Glutamatergic neuron (in vitro differentiated cells): ENCODE data around the gene MSI1. TPM values are rescaled to one million over a fixed set of nuclear protein-coding genes. Genes with fewer than 3 reads are reported as not detected.

Source experiments
- DNase-seq: peaks from one replicate; pipeline ENCODE4 v3.0.0; 2022
- H3K27ac Mint-ChIP-seq: one replicate; pipeline ENCODE4 v1.8.0; 2020; ENCODE audit warnings: mild to moderate bottlenecking, mixed read lengths, inconsistent platforms; ENCODE audit not compliant: unreplicated experiment
- H3K27me3 Mint-ChIP-seq: one replicate; pipeline ENCODE4 v1.8.0; 2020; ENCODE audit warnings: mild to moderate bottlenecking, moderate library complexity, mixed read lengths, inconsistent platforms; ENCODE audit not compliant: unreplicated experiment
- H3K36me3 Mint-ChIP-seq: one replicate; pipeline ENCODE4 v1.8.0; 2020; ENCODE audit warnings: mild to moderate bottlenecking, mixed read lengths, inconsistent platforms; ENCODE audit not compliant: unreplicated experiment
- H3K4me1 Mint-ChIP-seq: one replicate; pipeline ENCODE4 v1.8.0; 2020; ENCODE audit warnings: mild to moderate bottlenecking, low read depth, mixed read lengths, inconsistent platforms; ENCODE audit not compliant: unreplicated experiment
- H3K4me3 Mint-ChIP-seq: one replicate; pipeline ENCODE4 v1.8.0; 2020; ENCODE audit warnings: mild to moderate bottlenecking, mixed read lengths, inconsistent platforms; ENCODE audit not compliant: unreplicated experiment
- H3K9me3 Mint-ChIP-seq: one replicate; pipeline ENCODE4 v1.8.0; 2020; ENCODE audit warnings: mild to moderate bottlenecking, moderate library complexity, mixed read lengths, inconsistent platforms; ENCODE audit not compliant: unreplicated experiment
- total RNA-seq: library from RNA; stranded (reverse); fragmentation: NEBNext Ultra II Directional; extraction: Animal tissue kit (Norgen Biotek cat#: 25700); gene quantifications from one replicate; pipeline ENCODE4 v1.2.1, GENCODE V29; 2021; ENCODE audit not compliant: unreplicated experiment
- TF ChIP-seq, protein P1 (sequence below): fragments of 200-600 bp; sonication (generic); IDR thresholded peaks from one replicate; pipeline ENCODE4 v1.5.0; 2021; ENCODE audit not compliant: partially characterized antibody, unreplicated experiment

Gene MSI1
- total RNA-seq, 1 donor from 2014 or later, result 229 TPM

DNA sequence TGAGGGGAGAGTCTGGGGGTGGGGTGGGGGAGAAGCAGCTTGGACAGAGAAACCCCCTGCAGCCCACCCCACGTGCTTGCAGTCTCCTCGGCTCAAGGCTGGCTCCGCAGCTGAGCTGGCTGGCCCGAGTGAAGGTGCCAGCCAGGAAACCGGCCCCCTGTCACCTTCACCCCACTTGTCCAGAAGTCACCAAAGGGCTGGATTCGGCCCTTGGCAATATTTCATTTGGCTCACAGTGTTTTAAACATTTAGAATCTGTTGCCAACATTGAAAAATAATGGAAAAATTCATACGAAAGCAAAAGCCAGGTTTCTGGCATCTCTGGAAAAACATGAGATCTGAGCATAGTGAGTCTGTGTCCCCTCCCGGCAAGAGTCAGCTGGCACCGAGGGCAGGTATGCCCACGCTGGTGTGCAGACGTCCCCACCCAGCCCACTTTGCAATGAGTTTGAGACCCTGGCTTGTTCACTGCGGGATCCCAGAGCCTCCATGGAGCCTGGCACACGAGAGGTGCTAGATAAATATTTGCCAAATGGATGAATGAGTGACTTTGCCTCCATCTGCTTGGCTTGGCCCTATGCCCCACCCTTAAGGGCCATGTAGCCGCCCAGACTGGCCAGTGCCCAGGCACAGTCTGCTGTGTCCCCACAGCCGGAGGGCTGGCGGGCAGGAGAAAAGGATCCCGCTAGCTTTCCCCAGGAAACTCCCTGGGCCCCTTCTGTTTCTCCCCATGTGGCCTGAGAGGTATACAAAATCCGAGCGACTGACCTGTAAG, 18.2 kb downstream of the MSI1 start:
- Mint-ChIP-seq H3K4me1 (no peaks in the 10 kb centered on the region), H3K4me3 (no peak overlapping the region), H3K27me3 (peaks cover 2% of the 10 kb centered on the region), H3K9me3 (peaks cover 3% of the 10 kb centered on the region), H3K36me3 (peaks cover 6% of the 10 kb centered on the region), H3K27ac (no peak overlapping the region)
- DNase-seq, result no peak
- TF ChIP-seq, protein P1, sequence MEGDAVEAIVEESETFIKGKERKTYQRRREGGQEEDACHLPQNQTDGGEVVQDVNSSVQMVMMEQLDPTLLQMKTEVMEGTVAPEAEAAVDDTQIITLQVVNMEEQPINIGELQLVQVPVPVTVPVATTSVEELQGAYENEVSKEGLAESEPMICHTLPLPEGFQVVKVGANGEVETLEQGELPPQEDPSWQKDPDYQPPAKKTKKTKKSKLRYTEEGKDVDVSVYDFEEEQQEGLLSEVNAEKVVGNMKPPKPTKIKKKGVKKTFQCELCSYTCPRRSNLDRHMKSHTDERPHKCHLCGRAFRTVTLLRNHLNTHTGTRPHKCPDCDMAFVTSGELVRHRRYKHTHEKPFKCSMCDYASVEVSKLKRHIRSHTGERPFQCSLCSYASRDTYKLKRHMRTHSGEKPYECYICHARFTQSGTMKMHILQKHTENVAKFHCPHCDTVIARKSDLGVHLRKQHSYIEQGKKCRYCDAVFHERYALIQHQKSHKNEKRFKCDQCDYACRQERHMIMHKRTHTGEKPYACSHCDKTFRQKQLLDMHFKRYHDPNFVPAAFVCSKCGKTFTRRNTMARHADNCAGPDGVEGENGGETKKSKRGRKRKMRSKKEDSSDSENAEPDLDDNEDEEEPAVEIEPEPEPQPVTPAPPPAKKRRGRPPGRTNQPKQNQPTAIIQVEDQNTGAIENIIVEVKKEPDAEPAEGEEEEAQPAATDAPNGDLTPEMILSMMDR, result no peak

DNA sequence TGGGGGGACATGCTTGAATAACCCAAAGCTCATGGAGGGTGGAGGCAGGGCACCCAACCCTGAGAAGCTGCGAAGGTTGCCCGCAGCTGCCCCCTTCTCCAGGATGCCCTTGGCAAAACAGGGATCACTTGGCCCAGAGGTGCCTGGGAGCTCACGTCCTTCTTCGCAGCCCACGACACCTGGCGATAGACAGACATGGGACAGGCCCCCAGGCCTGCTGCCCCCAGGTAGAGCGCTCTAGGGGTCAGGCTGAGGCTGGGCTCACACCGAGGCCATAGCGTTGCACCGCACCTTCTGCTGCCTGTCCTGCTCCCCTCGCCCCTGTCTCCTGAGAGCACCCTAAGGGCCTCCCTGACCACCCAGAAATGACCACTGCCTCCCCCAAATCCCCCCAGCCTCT, 21.2 kb downstream of the MSI1 start:
- no peak for DNase-seq
- TF ChIP-seq, protein P1, result no peak
- Mint-ChIP-seq H3K27ac (no peak overlapping the region), H3K27me3 (peaks cover 2% of the 10 kb centered on the region), H3K36me3 (no peaks in the 10 kb centered on the region), H3K4me1 (no peaks in the 10 kb centered on the region), H3K4me3 (no peak overlapping the region), H3K9me3 (peaks cover 1% of the 10 kb centered on the region)

DNA sequence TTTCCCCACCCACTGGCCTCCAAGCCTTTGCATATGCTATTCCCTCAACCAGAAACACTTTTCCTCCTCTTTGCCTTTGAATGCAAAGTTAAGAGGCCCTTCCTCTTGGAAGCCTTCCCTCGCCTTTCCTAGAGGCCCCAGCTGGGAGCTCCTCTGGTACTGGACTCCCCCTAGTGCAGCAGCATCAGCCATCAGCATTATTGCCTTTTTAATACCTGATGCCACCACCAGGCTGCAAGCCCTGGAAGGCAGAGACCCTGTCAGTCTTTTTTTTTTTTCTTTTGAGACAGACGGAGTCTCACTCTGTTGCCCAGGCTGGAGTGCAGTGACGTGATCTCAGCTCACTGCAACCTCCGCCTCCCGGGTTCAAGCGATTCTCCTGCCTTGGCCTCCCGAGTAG, 22.3 kb downstream of the MSI1 start:
- Mint-ChIP-seq H3K36me3 (no peaks in the 10 kb centered on the region), H3K9me3 (peaks cover 1% of the 10 kb centered on the region), H3K27ac (no peak overlapping the region), H3K27me3 (peaks cover 2% of the 10 kb centered on the region), H3K4me3 (no peak overlapping the region), H3K4me1 (no peaks in the 10 kb centered on the region)
- no peak for DNase-seq
- TF ChIP-seq, protein P1, result peak; percentile 59

DNA sequence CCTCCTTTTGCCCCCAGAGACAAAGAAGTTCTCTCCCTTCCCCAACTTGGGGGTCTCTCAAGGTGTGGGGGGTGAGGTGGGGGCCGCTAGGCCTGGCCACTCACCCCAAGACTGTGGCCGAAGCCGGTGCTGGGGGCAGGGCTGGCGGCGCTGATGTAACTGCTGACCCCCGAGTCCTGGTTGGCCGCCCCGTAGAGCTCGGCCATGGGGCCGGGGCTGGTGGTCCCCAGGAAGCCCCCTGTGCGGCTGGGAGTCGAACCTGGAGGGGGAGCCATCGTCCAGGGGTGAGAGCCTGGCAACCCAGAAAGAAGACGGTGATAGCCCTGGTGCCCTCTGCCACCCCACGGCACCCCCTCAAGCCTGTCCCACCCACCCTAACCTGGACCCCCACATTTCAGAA, 22.9 kb downstream of the MSI1 start:
- peaks cover 3% of the 10 kb centered on the region for H3K9me3 Mint-ChIP-seq
- DNase-seq, result no peak
- H3K4me1 Mint-ChIP-seq, result no peaks in the 10 kb centered on the region
- no peaks in the 10 kb centered on the region for H3K36me3 Mint-ChIP-seq
- no peak overlapping the region for H3K4me3 Mint-ChIP-seq
- TF ChIP-seq, protein P1, result no peak
- no peak overlapping the region for H3K27ac Mint-ChIP-seq
- peaks cover 2% of the 10 kb centered on the region for H3K27me3 Mint-ChIP-seq

DNA sequence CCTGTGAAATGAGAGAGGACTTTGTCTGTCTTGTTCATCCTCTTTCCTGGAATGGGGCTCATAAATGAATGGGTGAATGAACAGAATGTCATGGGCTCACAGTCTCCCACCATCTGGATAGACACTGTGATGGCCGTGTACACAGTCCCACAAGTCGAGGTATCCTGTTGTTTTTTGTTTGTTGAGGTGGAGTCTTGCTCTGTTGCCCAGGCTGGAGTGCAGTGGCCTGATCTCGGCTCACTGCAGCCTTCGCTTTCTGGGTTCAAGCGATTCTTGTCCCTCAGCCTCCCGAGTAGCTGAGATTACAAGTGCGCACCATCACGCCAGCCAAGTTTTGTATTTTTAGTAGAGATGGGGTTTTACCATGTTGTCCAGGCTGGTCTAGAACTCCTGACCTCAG, 25.3 kb downstream of the MSI1 start:
- TF ChIP-seq, protein P1, result no peak
- Mint-ChIP-seq H3K9me3 (peaks cover 2% of the 10 kb centered on the region), H3K4me1 (no peaks in the 10 kb centered on the region), H3K27ac (no peak overlapping the region), H3K27me3 (no peaks in the 10 kb centered on the region), H3K36me3 (peaks cover under 1% of the 10 kb centered on the region), H3K4me3 (no peak overlapping the region)
- no peak for DNase-seq
